ENCODE measurements around the gene GNAI3.

Gene GNAI3

GRCh38 chr1:109529881-109530456 lies 18.4 kb upstream of the GNAI3 start:
- H3K27me3 ChIP-seq (ENCODE audit: insufficient read depth, low read length, poor library complexity): no peaks in the 10 kb centered on the region
- no peak overlapping the region for H3K4me2 ChIP-seq (ENCODE audit: insufficient read depth, low read length)
- no peak overlapping the region for H3K9ac ChIP-seq (ENCODE audit: low read depth, low read length)
- H2AFZ ChIP-seq (ENCODE audit: low read depth, low read length): no peak overlapping the region
- no peak for TF ChIP-seq EZH2 (IDR thresholded peaks at IDR 0.05; ENCODE audit: borderline replicate concordance, low read depth, low read length, severe bottlenecking)
- TF ChIP-seq CTCF (IDR thresholded peaks at IDR 0.05; ENCODE audit: borderline replicate concordance, extremely low read depth, low read length, poor library complexity, severe bottlenecking): no peak
- H4K20me1 ChIP-seq (ENCODE audit: insufficient read depth, low read length): no peaks in the 10 kb centered on the region
- H3K9me3 ChIP-seq (ENCODE audit: insufficient read depth, low read length, severe bottlenecking): no peaks in the 10 kb centered on the region
- no peak overlapping the region for H3K27ac ChIP-seq (ENCODE audit: low read length)
- ATAC-seq (ENCODE audit: insufficient read depth, low read depth) (no peak), DNase-seq (no peak)
- H3K4me1 ChIP-seq (ENCODE audit: insufficient read depth, low read length): peaks cover 13% of the 10 kb centered on the region
- H3K36me3 ChIP-seq (ENCODE audit: insufficient read depth, low read length): no peaks in the 10 kb centered on the region
- no peak overlapping the region for H3K4me3 ChIP-seq (ENCODE audit: low read depth in 1 of 2, low read length in 2 of 2)
- no peaks in the 10 kb centered on the region for H3K79me2 ChIP-seq (ENCODE audit: insufficient read depth, low read length)

- H3K4me3 ChIP-seq (ENCODE audit: low read depth in 1 of 2, low read length in 2 of 2): no peak overlapping the region
- no peak overlapping the region for H3K4me2 ChIP-seq (ENCODE audit: insufficient read depth, low read length)
- H3K79me2 ChIP-seq (ENCODE audit: insufficient read depth, low read length): no peaks in the 10 kb centered on the region
- no peaks in the 10 kb centered on the region for H4K20me1 ChIP-seq (ENCODE audit: insufficient read depth, low read length)
- no peak overlapping the region for H2AFZ ChIP-seq (ENCODE audit: low read depth, low read length)
- no peak for DNase-seq
- TF ChIP-seq CTCF (IDR thresholded peaks at IDR 0.05; ENCODE audit: borderline replicate concordance, extremely low read depth, low read length, poor library complexity, severe bottlenecking): no peak
- no peak for TF ChIP-seq EZH2 (IDR thresholded peaks at IDR 0.05; ENCODE audit: borderline replicate concordance, low read depth, low read length, severe bottlenecking)
- H3K9me3 ChIP-seq (ENCODE audit: insufficient read depth, low read length, severe bottlenecking): no peaks in the 10 kb centered on the region
- no peaks in the 10 kb centered on the region for H3K36me3 ChIP-seq (ENCODE audit: insufficient read depth, low read length)
- H3K9ac ChIP-seq (ENCODE audit: low read depth, low read length): no peak overlapping the region
- no peak overlapping the region for H3K27ac ChIP-seq (ENCODE audit: low read length)
- ATAC-seq (ENCODE audit: insufficient read depth, low read depth): no peak
- H3K27me3 ChIP-seq (ENCODE audit: insufficient read depth, low read length, poor library complexity): no peaks in the 10 kb centered on the region
- peaks cover 13% of the 10 kb centered on the region for H3K4me1 ChIP-seq (ENCODE audit: insufficient read depth, low read length)
Measured at GRCh38 chr1:109530457-109531087, 17.8 kb upstream of the GNAI3 start.

GRCh38 chr1:109531380-109531779 lies 17.0 kb upstream of the GNAI3 start:
- Histone ChIP-seq H3K9ac (ENCODE audit: low read depth, low read length) (no peak overlapping the region), H3K4me1 (ENCODE audit: insufficient read depth, low read length) (peaks cover 13% of the 10 kb centered on the region), H3K36me3 (ENCODE audit: insufficient read depth, low read length) (no peaks in the 10 kb centered on the region), H3K27me3 (ENCODE audit: insufficient read depth, low read length, poor library complexity) (no peaks in the 10 kb centered on the region), H3K9me3 (ENCODE audit: insufficient read depth, low read length, severe bottlenecking) (no peaks in the 10 kb centered on the region), H3K79me2 (ENCODE audit: insufficient read depth, low read length) (no peaks in the 10 kb centered on the region), H2AFZ (ENCODE audit: low read depth, low read length) (peak overlapping the region; percentile 49), H4K20me1 (ENCODE audit: insufficient read depth, low read length) (no peaks in the 10 kb centered on the region), H3K4me2 (ENCODE audit: insufficient read depth, low read length) (no peak overlapping the region), H3K4me3 (ENCODE audit: low read depth in 1 of 2, low read length in 2 of 2) (no peak overlapping the region), H3K27ac (ENCODE audit: low read length) (0 out of 2 replicates have a peak overlapping the region, but pooled peaks have one; percentile 11)
- no peak for ATAC-seq (ENCODE audit: insufficient read depth, low read depth)
- no peak for DNase-seq
- TF ChIP-seq EZH2 (IDR thresholded peaks at IDR 0.05; ENCODE audit: borderline replicate concordance, low read depth, low read length, severe bottlenecking) (no peak), CTCF (IDR thresholded peaks at IDR 0.05; ENCODE audit: borderline replicate concordance, extremely low read depth, low read length, poor library complexity, severe bottlenecking) (no peak)

Measured in DND-41 (cell line).